Naive thymus-derived CD8-positive, alpha-beta T cell (primary cell): ENCODE measurements around the gene ENO4. TPM values are rescaled to one million over a fixed set of nuclear protein-coding genes. Genes with fewer than 3 reads are reported as not detected.

Experiments
- ATAC-seq, 2 donors: fragments of 150-1000 bp; cut with Tn5 transposase in 1 of 2; sonication (Bioruptor Pico), chemical (Tn5 transposase) in 1 of 2; 1 replicate in 1 of 2; 2 replicates in 1 of 2; pipeline ENCODE4 v1.10.0; 2021; ENCODE audit warnings: mild to moderate bottlenecking in 2 of 2, moderate library complexity in 2 of 2
- POLR2A ChIA-PET: fragments of 350-600 bp; sonication (Branson Sonifier 250); formaldehyde crosslinking; loops from one replicate; lab custom pipeline; 2021; ENCODE audit warnings: antibody characterized with exemption; lab: Charles Lee
- DNase-seq, 10 donors: peaks; one replicate each; pipeline versions ENCODE4 v3.0.0 to v3.0.0-alpha.2; 2020 to 2022
- H3K27ac Mint-ChIP-seq, 10 donors: one replicate each; pipeline ENCODE4 v1.8.0; 2020 to 2022; ENCODE audit warnings: mild to moderate bottlenecking in 10 of 10, mixed read lengths in 10 of 10, moderate library complexity in 4 of 10, inconsistent platforms in 1 of 10
- H3K27me3 Mint-ChIP-seq, 5 donors: one replicate each; pipeline ENCODE4 v1.8.0; 2021 to 2022; ENCODE audit warnings: mixed read lengths in 5 of 5
- H3K36me3 Mint-ChIP-seq, 3 donors: one replicate each; pipeline ENCODE4 v1.8.0; 2020 to 2022; ENCODE audit warnings: mixed read lengths in 3 of 3, mild to moderate bottlenecking in 2 of 3, inconsistent platforms in 1 of 3
- H3K4me1 Mint-ChIP-seq, 4 donors: one replicate each; pipeline ENCODE4 v1.8.0; 2021 to 2022; ENCODE audit warnings: mixed read lengths in 4 of 4
- H3K4me3 Mint-ChIP-seq, 10 donors: one replicate each; pipeline ENCODE4 v1.8.0; 2020 to 2022; ENCODE audit warnings: mild to moderate bottlenecking in 10 of 10, mixed read lengths in 10 of 10, moderate library complexity in 6 of 10, inconsistent platforms in 1 of 10
- H3K9me3 Mint-ChIP-seq, 9 donors: one replicate each; pipeline ENCODE4 v1.8.0; 2020 to 2022; ENCODE audit warnings: mixed read lengths in 9 of 9, mild to moderate bottlenecking in 3 of 9, inconsistent platforms in 1 of 9, moderate library complexity in 1 of 9
- polyA plus RNA-seq, 3 donors: library from polyadenylated mRNA; unstranded; fragments of 300-500 nt; fragmentation: Illumina TruSeq; gene quantifications; one replicate each; pipeline ENCODE4 v1.2.3, GENCODE V29; 2021
- total RNA-seq, 8 experiments: library from RNA in 2 of 8; stranded (reverse) in 2 of 8; gene quantifications; one replicate each; pipeline ENCODE4 v1.2.3 and lab custom pipeline; 2021 to 2026

Gene ENO4
- total and polyA plus RNA-seq, 5 experiments from 2014 or later: not detected

DNA sequence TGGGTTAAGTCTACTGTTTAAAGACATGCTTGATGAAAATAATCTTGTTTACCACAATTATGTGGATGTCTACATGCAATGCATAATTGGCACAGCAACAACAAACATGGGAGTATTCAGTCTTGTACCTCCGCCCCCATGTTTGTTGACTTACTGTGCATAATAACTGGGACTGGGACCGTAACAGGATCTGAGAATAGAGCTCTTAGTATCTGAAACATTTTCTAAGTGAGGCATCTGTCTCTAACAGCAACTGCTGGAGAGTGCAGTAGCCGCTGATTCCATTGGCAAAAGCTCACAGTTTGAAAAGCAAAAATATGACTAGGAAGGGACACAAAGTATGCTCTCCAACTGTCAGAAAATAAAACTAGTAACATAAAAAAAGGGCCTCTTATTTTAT is 61.6 kb downstream of the ENO4 start:
- H3K36me3 Mint-ChIP-seq: no peaks in the 10 kb centered on the region
- no peak overlapping the region for H3K4me3 Mint-ChIP-seq
- POLR2A ChIA-PET: no interaction called here
- peaks cover 0 to 4% (median 0%) of the 10 kb centered on the region in 5 donors for H3K27me3 Mint-ChIP-seq
- H3K4me1 Mint-ChIP-seq: no peaks in the 10 kb centered on the region
- peaks cover 0 to 2% (median 0%) of the 10 kb centered on the region in 9 donors for H3K9me3 Mint-ChIP-seq
- no peak for DNase-seq
- no peak for ATAC-seq
- no peak overlapping the region for H3K27ac Mint-ChIP-seq

GRCh38 chr10:116912162-116912561 is 62.9 kb downstream of the ENO4 start:
- no peak for DNase-seq
- POLR2A ChIA-PET: no interaction called here
- no peak overlapping the region for H3K27ac Mint-ChIP-seq
- H3K27me3 Mint-ChIP-seq: peaks cover 0 to 4% (median 0%) of the 10 kb centered on the region in 5 donors
- H3K36me3 Mint-ChIP-seq: no peaks in the 10 kb centered on the region
- no peaks in the 10 kb centered on the region for H3K4me1 Mint-ChIP-seq
- peaks cover 0 to 2% (median 0%) of the 10 kb centered on the region in 9 donors for H3K9me3 Mint-ChIP-seq
- H3K4me3 Mint-ChIP-seq: no peak overlapping the region
- no peak for ATAC-seq

DNA sequence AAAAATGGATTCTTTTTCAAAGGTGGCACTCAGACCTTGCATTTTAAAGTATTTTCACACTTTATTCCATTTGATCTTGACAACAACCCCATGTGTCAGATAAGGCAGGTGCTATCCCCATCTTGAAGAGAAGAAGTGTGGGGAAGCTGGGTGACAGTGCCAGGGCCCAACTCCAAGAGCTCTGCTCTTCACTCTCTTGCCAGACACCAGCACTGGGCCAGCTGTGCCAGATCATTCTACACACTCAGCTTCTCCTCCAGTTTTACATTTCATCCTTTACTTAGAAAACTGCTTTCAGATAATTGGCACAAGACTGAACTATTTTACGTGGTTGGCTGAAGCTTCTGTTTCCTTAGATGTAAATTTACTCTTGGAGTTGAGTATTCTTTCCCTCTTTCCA is 64.4 kb downstream of the ENO4 start:
- Mint-ChIP-seq H3K4me1 (no peaks in the 10 kb centered on the region), H3K27ac (no peak overlapping the region), H3K4me3 (no peak overlapping the region), H3K27me3 (peaks cover 0 to 4% (median 0%) of the 10 kb centered on the region in 5 donors), H3K36me3 (no peaks in the 10 kb centered on the region), H3K9me3 (peaks cover 0 to 2% (median 0%) of the 10 kb centered on the region in 9 donors)
- no peak for DNase-seq
- POLR2A ChIA-PET: no interaction called here
- ATAC-seq: no peak

DNA sequence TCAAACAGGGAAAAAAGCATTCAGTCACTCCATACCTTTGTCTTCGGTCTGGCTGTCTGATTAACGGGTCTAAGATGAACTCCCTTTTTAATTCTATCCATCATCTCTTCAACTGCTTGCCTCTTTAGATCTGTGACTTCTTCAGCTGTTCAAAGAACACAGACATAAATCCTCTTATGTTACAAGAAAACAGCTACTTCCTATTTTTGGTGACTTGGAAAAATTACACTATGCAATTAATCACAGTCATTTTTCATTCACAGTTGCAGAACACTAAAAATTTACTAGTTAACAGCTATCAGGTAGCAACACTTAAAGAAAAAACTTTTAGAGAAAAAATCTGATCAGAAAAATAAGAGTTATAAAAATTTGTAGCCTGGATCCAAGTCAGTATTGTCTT is 66.0 kb downstream of the ENO4 start:
- ATAC-seq: no peak
- no peak for DNase-seq
- H3K4me1 Mint-ChIP-seq: no peaks in the 10 kb centered on the region
- H3K4me3 Mint-ChIP-seq: no peak overlapping the region
- no peak overlapping the region for H3K27ac Mint-ChIP-seq
- peaks cover 0 to 2% (median 0%) of the 10 kb centered on the region in 9 donors for H3K9me3 Mint-ChIP-seq
- POLR2A ChIA-PET: no interaction called here
- H3K36me3 Mint-ChIP-seq: no peaks in the 10 kb centered on the region
- H3K27me3 Mint-ChIP-seq: peaks cover 0 to 2% (median 1%) of the 10 kb centered on the region in 5 donors

GRCh38 chr10:116917481-116917880 is 68.2 kb downstream of the ENO4 start:
- no peaks in the 10 kb centered on the region for H3K4me1 Mint-ChIP-seq
- ATAC-seq: no peak
- peaks cover 0 to 2% (median 0%) of the 10 kb centered on the region in 9 donors for H3K9me3 Mint-ChIP-seq
- H3K27me3 Mint-ChIP-seq: peaks cover 1 to 14% (median 2%) of the 10 kb centered on the region in 5 donors
- DNase-seq: no peak
- no peak overlapping the region for H3K4me3 Mint-ChIP-seq
- no peak overlapping the region for H3K27ac Mint-ChIP-seq
- POLR2A ChIA-PET: no interaction called here
- H3K36me3 Mint-ChIP-seq: no peaks in the 10 kb centered on the region

- no peak for ATAC-seq
- Mint-ChIP-seq H3K27me3 (peaks cover 1 to 14% (median 3%) of the 10 kb centered on the region in 5 donors), H3K4me3 (no peak overlapping the region), H3K36me3 (no peaks in the 10 kb centered on the region), H3K27ac (no peak overlapping the region), H3K9me3 (peaks cover 0 to 2% (median 0%) of the 10 kb centered on the region in 9 donors), H3K4me1 (no peaks in the 10 kb centered on the region)
- POLR2A ChIA-PET: no interaction called here
- no peak for DNase-seq
Observed at GRCh38 chr10:116918583-116918982, 69.3 kb downstream of the ENO4 start.

DNA sequence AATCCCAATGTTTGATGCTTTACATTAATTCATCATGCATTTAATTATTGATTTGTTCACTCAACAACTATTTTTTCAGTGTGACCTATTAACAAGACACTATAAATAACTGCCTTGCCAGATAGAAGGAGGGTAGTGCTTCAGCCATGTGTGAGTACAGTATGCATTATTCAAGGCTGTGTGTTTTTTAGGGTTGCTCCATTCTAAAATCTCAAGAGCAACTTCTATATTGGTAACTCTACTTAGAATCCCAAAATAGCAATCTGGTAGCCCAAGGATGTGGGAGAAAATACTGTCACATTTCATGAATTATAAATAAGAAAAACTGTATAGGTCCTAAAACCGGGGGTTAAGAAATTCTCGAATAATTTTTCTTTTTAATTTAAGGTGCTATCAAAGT is 69.9 kb downstream of the ENO4 start:
- no peaks in the 10 kb centered on the region for H3K36me3 Mint-ChIP-seq
- no peaks in the 10 kb centered on the region for H3K4me1 Mint-ChIP-seq
- H3K9me3 Mint-ChIP-seq: peaks cover 0 to 2% (median 0%) of the 10 kb centered on the region in 9 donors
- H3K4me3 Mint-ChIP-seq: no peak overlapping the region
- ATAC-seq: no peak
- no peak overlapping the region for H3K27ac Mint-ChIP-seq
- POLR2A ChIA-PET: no interaction called here
- DNase-seq: no peak
- H3K27me3 Mint-ChIP-seq: peaks cover 1 to 14% (median 3%) of the 10 kb centered on the region in 5 donors

GRCh38 chr10:116919706-116920105 is 70.4 kb downstream of the ENO4 start:
- Mint-ChIP-seq H3K36me3 (no peaks in the 10 kb centered on the region), H3K27me3 (peaks cover 1 to 14% (median 2%) of the 10 kb centered on the region in 5 donors), H3K9me3 (no peaks in the 10 kb centered on the region), H3K27ac (no peak overlapping the region), H3K4me3 (no peak overlapping the region), H3K4me1 (no peaks in the 10 kb centered on the region)
- no peak for ATAC-seq
- DNase-seq: no peak
- POLR2A ChIA-PET: no interaction called here

DNA sequence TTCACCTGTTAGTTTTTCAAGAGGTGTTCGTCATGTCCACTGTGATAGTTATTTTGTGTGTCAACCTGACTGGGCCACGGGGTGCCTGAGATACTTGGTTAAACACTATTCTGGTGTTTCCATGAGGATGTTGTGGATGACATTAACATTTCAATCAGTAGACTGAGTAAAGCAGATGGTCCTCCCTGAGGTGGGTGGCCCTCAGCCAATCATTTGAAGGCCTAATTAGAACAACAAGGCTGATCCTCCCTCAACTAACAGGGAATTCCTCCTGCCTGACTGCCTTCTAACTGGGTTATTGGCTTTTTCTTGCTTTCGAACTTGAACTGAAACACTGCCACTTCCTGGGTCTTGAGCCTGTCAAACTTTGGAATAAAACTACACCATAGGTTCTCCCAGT is 75.8 kb downstream of the ENO4 start:
- POLR2A ChIA-PET: no interaction called here
- no peak overlapping the region for H3K4me3 Mint-ChIP-seq
- DNase-seq (no peak), ATAC-seq (no peak)
- peaks cover 0 to 14% (median 4%) of the 10 kb centered on the region in 5 donors for H3K27me3 Mint-ChIP-seq
- no peaks in the 10 kb centered on the region for H3K4me1 Mint-ChIP-seq
- peaks cover 0 to 2% (median 0%) of the 10 kb centered on the region in 9 donors for H3K9me3 Mint-ChIP-seq
- no peak overlapping the region for H3K27ac Mint-ChIP-seq
- no peaks in the 10 kb centered on the region for H3K36me3 Mint-ChIP-seq

DNA sequence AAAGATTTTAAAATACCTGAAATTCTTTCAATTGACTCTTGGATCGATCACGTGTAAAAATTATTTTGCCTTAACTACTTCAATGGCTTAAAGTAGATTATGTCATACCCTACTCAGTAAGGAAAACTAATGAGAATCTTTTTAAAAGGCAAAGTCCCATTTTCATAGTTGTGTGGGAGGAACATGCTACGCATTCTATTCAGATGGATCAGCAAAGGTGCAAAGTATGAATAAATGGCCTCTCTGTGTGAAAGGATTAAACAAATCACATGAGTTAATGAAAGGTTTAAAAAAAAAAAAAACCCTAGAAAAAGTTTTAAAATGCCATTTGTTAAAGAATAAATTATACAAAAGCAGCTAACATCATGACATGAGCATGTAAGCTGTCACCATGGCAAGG is 77.1 kb downstream of the ENO4 start:
- Mint-ChIP-seq H3K27ac (no peak overlapping the region), H3K4me3 (no peak overlapping the region), H3K4me1 (no peaks in the 10 kb centered on the region), H3K27me3 (peaks cover 0 to 4% (median 0%) of the 10 kb centered on the region in 5 donors), H3K9me3 (peaks cover 0 to 2% (median 0%) of the 10 kb centered on the region in 9 donors), H3K36me3 (no peaks in the 10 kb centered on the region)
- ATAC-seq (no peak), DNase-seq (no peak)
- POLR2A ChIA-PET: no interaction called here

DNA sequence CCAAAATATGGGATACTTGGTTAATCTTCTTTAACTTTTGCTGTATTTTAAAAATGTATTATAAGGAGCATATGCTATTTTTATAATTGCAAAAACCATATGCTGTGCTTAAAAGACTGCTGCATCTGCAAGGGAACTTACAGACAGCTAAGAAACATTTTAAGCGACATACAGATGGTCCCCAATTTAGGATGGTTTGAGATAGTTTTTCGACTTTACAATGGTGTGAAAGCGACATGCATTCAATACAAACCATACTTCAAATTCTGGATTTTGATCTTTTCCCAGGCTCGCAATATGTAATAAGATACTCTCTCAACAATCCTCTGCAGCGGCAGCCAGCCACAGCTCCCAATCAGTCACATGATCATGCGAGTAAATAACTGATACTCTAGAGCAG is 82.5 kb downstream of the ENO4 start:
- no peak overlapping the region for H3K27ac Mint-ChIP-seq
- no peaks in the 10 kb centered on the region for H3K36me3 Mint-ChIP-seq
- peaks cover 0 to 14% (median 4%) of the 10 kb centered on the region in 9 donors for H3K9me3 Mint-ChIP-seq
- POLR2A ChIA-PET: no interaction called here
- peaks cover 0 to 6% (median 0%) of the 10 kb centered on the region in 5 donors for H3K27me3 Mint-ChIP-seq
- no peak for DNase-seq
- ATAC-seq: no peak
- no peaks in the 10 kb centered on the region for H3K4me1 Mint-ChIP-seq
- no peak overlapping the region for H3K4me3 Mint-ChIP-seq

Other genes with a start within 250 kb of the ENO4 start
- gene PNLIPRP2, start 228.5 kb upstream of the ENO4 start, total RNA-seq: not detected
- not detected for gene PNLIPRP2, start 228.5 kb upstream of the ENO4 start, polyA plus RNA-seq
- not detected for gene HSPA12A, start 106.9 kb upstream of the ENO4 start, total RNA-seq
- gene HSPA12A, start 106.9 kb upstream of the ENO4 start, polyA plus RNA-seq: not detected
- under 1 TPM in 1 of 2 experiments, not detected in 1; 0.25 TPM for gene SHTN1, start 155.7 kb downstream of the ENO4 start, total RNA-seq
- not detected for gene SHTN1, start 155.7 kb downstream of the ENO4 start, polyA plus RNA-seq